Kidney capillary endothelial cell (primary cell): ENCODE data around the gene GBP7.

ENCODE experiments used
- DNase-seq: peaks from one replicate; pipeline ENCODE4 v3.0.0-alpha.2; 2018; ENCODE audit warnings: low spot score

GBP7 gene

DNA sequence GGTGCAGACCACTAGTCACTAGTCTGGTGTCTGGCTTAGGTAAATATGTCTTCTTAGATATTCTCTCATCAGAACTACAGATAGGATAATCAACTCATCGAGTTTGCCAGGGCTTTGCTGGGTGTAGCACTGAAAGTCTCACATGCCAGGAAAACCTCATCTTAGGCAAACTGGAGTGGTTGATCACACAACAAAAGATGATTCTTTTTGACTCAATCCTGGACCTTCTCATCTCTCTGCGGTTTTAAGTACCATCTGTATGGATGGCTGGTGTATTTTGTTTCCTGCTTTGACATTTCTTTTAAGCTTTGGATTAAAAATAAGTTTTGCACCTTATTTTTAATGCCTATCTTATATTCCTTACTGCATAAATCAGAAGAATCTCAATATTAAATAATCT lies 61.1 kb downstream of the GBP7 start:
- no peak for DNase-seq

DNA sequence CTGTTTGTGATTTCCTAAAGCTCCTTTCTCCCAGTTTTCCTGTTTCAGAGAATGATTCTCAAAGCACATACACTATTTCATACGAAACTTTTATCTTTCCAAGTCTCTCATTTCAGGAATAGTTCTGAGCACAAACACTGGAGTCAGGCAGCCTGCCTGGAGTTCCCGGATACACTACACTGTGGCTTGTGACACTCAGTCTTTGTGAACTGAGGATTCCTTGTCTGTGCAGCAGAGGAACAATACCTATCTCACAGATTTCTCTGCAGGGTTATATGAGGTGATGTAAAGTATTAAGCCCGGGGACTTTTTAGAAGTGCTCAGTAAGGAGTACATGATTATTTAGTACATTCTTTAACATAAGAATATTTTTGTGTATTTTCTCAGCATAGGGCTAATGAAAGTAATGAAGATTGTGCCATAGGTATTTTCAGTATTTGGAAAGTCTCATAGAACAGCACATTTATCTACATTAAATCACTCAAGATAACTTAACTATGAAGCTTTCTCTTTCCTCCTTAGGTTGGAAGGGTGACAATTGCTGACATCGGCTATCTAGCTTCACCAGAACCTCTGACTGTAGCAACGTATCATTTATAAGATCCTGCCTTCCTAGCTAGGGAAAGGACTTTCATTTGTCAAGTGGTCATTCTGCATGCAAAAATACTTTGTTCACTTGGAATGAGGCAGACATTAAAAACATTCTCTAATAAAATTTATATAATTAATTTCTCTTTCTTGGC lies 62.8 kb downstream of the GBP7 start:
- DNase-seq = no peak

DNA sequence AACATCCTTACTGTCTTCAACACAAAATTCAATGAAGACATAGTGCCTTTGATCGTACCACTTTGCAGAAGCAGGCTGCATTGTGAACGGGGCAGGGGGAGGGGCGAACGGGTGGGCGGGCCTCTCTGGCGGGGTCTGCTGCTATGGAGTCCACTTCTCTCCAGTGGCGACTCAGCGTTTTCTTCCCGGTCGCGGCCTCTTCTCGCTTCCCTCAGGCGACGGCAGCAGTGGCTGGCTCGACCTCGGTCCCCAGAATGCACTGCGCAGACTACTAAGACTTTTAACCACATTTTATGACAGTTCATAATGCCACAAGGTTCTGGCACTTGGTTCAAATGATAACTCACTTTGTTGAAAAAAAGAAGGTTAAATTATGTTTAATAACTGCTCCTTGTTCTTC lies 71.1 kb downstream of the GBP7 start:
- no peak for DNase-seq

DNA sequence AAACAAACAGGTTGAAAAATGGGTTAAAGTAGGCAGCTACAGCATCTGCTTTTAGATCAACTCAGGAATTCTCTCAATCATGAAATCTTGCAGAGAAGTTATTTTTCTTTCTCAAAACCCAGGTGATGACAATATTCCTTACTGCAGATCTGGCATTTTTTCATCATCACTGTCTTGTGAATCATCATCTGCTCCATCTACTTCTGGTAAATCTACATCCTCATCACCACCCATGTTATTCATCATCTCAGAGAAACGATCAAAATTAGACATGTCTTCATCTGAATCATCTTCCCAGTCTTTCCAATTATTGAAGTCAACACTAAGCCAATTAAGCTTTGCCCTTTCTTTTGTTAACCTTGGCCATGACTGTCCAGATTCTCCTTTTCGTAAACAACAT lies 71.7 kb downstream of the GBP7 start:
- no peak for DNase-seq

DNA sequence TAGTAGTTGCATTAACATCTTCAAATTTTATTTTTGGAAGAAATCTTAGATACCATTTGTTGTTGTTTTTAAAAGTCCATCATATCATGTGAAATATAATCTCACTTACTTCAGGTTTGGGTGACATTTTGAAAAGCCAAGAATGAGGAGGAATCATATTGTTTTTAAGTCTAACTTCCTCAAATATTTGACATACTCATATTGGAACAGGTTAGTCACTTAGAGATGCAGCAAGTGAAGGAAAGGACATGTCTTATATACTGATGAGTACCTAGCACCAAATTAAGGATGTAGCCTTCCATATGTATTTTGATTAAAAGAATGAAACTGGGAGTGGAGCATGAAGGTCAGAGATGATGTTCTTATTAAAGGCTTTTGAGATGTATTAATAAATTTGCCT lies 73.8 kb downstream of the GBP7 start:
- DNase-seq = no peak

DNA sequence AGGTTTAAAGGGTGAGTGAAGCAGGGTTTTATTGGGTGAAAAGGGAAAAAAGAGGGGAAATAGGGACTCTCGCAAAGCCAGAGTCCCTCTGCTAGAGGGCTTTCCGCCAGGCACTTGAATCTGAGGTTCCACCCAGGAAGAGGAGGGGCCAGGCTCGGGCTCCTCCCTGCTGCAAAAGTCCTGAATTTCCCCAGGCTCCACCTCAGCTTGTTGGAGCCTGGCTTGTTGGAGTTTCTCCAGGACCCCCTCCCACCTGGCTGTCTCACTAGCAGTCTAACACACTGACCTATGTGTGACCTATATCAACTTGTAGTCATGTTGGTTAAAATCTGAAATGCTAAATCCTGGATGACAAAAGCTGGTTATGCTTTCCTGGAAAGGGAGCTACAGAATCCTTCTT lies 75.4 kb downstream of the GBP7 start:
- no peak for DNase-seq

DNA sequence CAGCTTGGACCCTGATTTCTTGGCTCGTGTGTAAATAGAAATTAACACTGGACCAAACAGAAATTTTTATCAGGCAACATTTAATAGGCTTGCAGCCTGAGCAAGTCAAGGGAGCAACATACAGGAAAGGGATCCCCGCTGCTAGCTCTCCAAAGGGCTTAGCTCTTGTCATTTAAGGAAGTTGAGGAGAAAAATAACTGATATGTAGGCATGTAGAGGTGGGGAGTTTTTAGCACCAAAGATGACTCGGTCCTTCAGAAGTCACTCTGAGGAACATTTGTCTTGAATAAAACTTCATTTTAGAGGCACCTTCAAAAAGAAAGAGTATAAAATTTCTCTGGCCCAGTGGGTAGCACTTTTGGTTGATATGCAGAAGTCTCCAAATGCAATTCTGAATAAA lies 76.9 kb downstream of the GBP7 start:
- DNase-seq = no peak

DNA sequence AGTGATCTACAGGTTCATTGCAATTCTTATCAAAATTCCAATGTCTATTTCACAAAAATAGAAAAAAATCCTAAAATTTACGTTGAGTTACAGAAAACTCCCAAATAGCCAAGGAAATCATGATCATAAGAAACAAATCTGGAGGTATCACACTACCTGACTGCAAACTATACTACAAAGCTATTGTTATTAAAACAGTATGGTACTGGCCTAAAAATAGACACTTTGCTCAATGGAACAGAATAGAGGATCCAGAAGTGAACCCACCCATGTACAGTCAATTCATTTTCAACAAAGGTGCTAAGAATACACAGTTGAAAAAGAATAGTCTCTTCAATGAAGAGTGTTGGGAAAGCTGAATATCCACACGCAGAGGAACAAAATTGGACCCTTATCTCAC lies 80.1 kb downstream of the GBP7 start:
- DNase-seq = no peak

DNA sequence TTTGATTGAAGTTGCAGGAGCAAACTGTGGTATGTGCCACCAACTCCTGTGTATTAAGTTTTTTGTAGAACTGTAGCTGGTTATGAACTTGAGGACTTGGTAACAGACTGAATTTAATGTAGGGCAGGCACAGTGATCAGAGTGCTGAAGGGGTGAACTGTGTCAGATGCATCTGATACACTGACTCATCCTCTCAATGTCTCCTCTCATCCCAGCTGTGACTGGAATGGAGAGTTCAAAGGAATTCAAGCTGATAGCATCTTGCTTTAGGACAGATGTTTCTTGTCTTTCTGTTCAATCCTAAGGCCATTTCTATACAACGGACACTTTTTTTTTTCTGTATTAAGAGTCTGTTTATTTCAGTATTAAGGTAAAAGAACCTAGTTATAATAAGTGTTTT lies 85.8 kb downstream of the GBP7 start:
- DNase-seq = no peak

DNA sequence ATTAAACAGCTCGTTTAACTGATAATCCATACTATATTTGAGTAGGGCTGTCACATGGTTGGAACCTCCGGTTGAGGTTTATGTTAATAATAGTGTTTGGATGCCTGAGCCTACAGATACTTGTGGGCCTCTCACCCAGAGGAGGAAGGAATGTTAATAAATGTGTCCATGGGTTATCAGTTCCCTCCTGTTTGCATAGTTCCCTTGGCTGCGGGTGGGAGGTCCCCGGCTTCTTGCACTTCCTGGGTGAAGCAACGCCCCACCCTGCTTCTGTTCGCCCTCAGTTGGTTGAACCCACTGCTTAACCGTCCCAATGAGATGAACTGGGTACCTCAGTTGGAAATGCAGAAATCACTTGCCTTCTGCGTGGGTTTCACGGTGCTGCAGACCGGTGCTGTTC lies 87.2 kb downstream of the GBP7 start:
- DNase-seq = no peak

DNA sequence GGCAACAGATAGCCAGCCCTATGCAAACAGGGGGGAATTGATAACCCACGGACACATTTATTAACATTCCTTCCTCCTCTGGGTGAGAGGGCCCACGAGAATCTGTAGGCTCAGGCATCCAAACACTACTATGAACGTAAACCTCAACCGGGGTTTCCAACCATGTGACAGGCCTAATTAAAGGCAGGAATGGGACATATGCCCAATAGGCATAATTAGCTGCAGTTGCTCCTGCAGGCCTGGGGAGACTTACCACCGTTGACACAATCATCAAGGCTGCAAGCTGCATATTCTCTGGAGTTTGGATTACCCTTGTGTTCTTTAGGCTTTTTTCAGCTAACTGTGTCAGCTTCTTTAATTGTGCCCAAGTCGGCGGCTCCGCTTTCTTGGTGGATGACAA lies 88.6 kb downstream of the GBP7 start:
- DNase-seq = no peak

DNA sequence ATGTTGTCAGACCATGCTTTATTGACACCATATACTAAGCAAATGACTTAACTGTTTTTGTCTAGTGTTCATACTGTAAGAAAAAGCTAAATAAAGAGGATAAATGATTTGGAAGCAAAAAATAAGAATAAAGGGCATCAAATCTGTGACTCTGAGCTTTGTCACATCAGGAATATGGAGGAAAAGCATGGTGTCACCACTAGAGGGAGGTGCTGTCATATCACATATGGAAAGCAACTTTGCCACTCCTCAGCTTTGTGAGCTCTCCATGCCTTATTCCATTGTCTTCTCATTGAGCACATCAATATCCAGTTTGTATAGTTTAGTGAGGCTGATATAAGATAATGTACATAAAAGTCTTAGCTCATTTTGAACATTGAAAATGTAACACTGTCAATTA lies 90.0 kb downstream of the GBP7 start:
- DNase-seq = peak; percentile 69
